Endometrial microvascular endothelial cells (primary cell): Measurements from ENCODE around the gene TMEM232. TPM values are rescaled to one million over a fixed set of nuclear protein-coding genes. Genes with fewer than 3 reads are reported as not detected.

ENCODE experiments used
- in situ Hi-C: cut with HindIII; loops from 2 replicates; pipeline ENCODE4 v1.10.0; 2017; ENCODE audit warnings: low sequenced_read_pairs, low pct_unique_long_range_greater_than_20kb; ENCODE audit errors: inconsistent ontology term
- total RNA-seq: library from RNA; depleted of rRNA; stranded (reverse); fragments of >200 nt; gene quantifications from one replicate; pipeline ENCODE4 v1.2.3, GENCODE V29; 2015; ENCODE audit errors: inconsistent ontology term

The TMEM232 gene
- total RNA-seq, 1 donor from 2014 or later, result not detected

- in situ Hi-C loops, result no loop called here
These were observed 87.2 kb downstream of the TMEM232 start for GRCh38 chr5:110638970-110639902.

GRCh38 chr5:110634475-110634874 lies 92.0 kb downstream of the TMEM232 start:
- in situ Hi-C loops, result no loop called here

- in situ Hi-C loops, result no loop called here
These were observed 95.2 kb downstream of the TMEM232 start for GRCh38 chr5:110631236-110631635.

- in situ Hi-C loops, result no loop called here
These were observed 96.1 kb downstream of the TMEM232 start for GRCh38 chr5:110630350-110630749.

- in situ Hi-C loops, result no loop called here
These were observed 101.0 kb downstream of the TMEM232 start for GRCh38 chr5:110625376-110625999.

- in situ Hi-C loops, result no loop called here
These were observed 102.6 kb downstream of the TMEM232 start for GRCh38 chr5:110623874-110624273.

GRCh38 chr5:110618941-110619340 lies 107.5 kb downstream of the TMEM232 start:
- in situ Hi-C loops, result no loop called here

- in situ Hi-C loops, result no loop called here
These were observed 110.5 kb downstream of the TMEM232 start for GRCh38 chr5:110616009-110616408.

GRCh38 chr5:110612794-110613247 lies 113.7 kb downstream of the TMEM232 start:
- in situ Hi-C loops, result no loop called here

GRCh38 chr5:110611817-110612216 lies 114.7 kb downstream of the TMEM232 start:
- in situ Hi-C loops, result no loop called here

GRCh38 chr5:110594866-110595265 lies 131.6 kb downstream of the TMEM232 start:
- in situ Hi-C loops, result no loop called here

- in situ Hi-C loops, result no loop called here
These were observed 136.3 kb downstream of the TMEM232 start for GRCh38 chr5:110590187-110590586.

GRCh38 chr5:110588286-110588980 lies 138.0 kb downstream of the TMEM232 start:
- in situ Hi-C loops, result no loop called here

- in situ Hi-C loops, result no loop called here
These were observed 145.8 kb downstream of the TMEM232 start for GRCh38 chr5:110580625-110581024.

- in situ Hi-C loops, result no loop called here
These were observed 153.7 kb downstream of the TMEM232 start for GRCh38 chr5:110572729-110573128.

- in situ Hi-C loops, result no loop called here
These were observed 164.3 kb downstream of the TMEM232 start for GRCh38 chr5:110562191-110562590.

GRCh38 chr5:110561510-110561909 lies 165.0 kb downstream of the TMEM232 start:
- in situ Hi-C loops, result no loop called here

GRCh38 chr5:110549301-110549700 lies 177.2 kb downstream of the TMEM232 start:
- in situ Hi-C loops, result no loop called here

GRCh38 chr5:110548171-110548570 lies 178.3 kb downstream of the TMEM232 start:
- in situ Hi-C loops, result no loop called here
